HCT116 (cell line): ENCODE results near the gene AOC1. TPM values are rescaled to one million over a fixed set of nuclear protein-coding genes. Genes with fewer than 3 reads are reported as not detected.

Experiments
- ATAC-seq: fragments of 200-7000 bp; cut with Tn5 transposase; 2 replicates; pipeline ENCODE4 v1.9.1; 2020; ENCODE audit warnings: mild to moderate bottlenecking, moderate library complexity
- BruUV-seq: library from RNA; stranded (reverse); fragments of 400-500 nt; replicated peaks from 2 replicates; lab custom pipeline; 2021; lab: Mats Ljungman, UMichigan
- CTCF ChIA-PET: fragments of 300-600 bp; sonication (Branson Sonifier 250); formaldehyde crosslinking; loops from one replicate; lab custom pipeline; 2021; ENCODE audit warnings: antibody characterized with exemption; lab: Charles Lee
- POLR2A ChIA-PET: fragments of 300-600, 350-600 bp; sonication (Branson Sonifier 250); formaldehyde crosslinking; loops from one replicate; lab custom pipeline; 2021; ENCODE audit warnings: antibody characterized with exemption; lab: Charles Lee
- RAD21 ChIA-PET, 2 experiments: fragments of 300-600 bp; sonication (Branson Sonifier 250); formaldehyde crosslinking; loops; one replicate each; lab custom pipeline; 2023; ENCODE audit warnings: low total read pairs in 2 of 2; ENCODE audit not compliant: uncharacterized antibody in 2 of 2, unreplicated experiment in 2 of 2, low non-redundant PET in 1 of 2; lab: Charles Lee
- DNase-seq: peaks from one replicate; pipeline ENCODE4 v3.0.0-alpha.2; 2010; ENCODE audit warnings: low read depth, low spot score
- H2AFZ ChIP-seq: fragments of 200-600 bp; shearing (Covaris generic), sonication (generic); 2 replicates; pipeline ENCODE4 v1.6.1; 2017; ENCODE audit warnings: low read depth, mixed run types, mixed read lengths, antibody characterized with exemption, low read length; ENCODE audit not compliant: poor library complexity, severe bottlenecking
- H3K27ac ChIP-seq: 2 replicates; pipeline ENCODE4 v1.5.1; 2012; ENCODE audit warnings: low read depth, low read length
- H3K27me3 ChIP-seq: fragments of 200-600 bp; sonication (generic); 2 replicates; pipeline ENCODE4 v1.6.1; 2016; ENCODE audit warnings: mixed run types, low read length, mixed read lengths; ENCODE audit not compliant: insufficient read depth
- H3K36me3 ChIP-seq, 2 experiments: fragments of 200-500 bp in 1 of 2; fragments of 200-600 bp in 1 of 2; sonication (Bioruptor generic) in 1 of 2; sonication (generic) in 1 of 2; 2 replicates each; pipeline versions ENCODE4 v1.5.1 to v1.6.1; 2014 to 2016; ENCODE audit warnings: low read length in 2 of 2, inconsistent platforms in 1 of 2, mixed read lengths in 1 of 2, mixed run types in 1 of 2; ENCODE audit not compliant: insufficient read depth in 2 of 2, control insufficient read depth in 1 of 2
- H3K4me1 ChIP-seq, 2 experiments: fragments of 200-600 bp in 1 of 2; sonication (generic) in 1 of 2; 2 replicates each; pipeline versions ENCODE4 v1.5.1 to v1.6.1; 2012 to 2017; ENCODE audit warnings: low read length in 2 of 2, inconsistent platforms in 1 of 2, mild to moderate bottlenecking in 1 of 2, mixed read lengths in 1 of 2, mixed run types in 1 of 2, moderate library complexity in 1 of 2; ENCODE audit not compliant: insufficient read depth in 2 of 2, control insufficient read depth in 1 of 2
- H3K4me2 ChIP-seq: fragments of 200-600 bp; sonication (generic); 2 replicates; pipeline ENCODE4 v1.6.1; 2017; ENCODE audit warnings: mixed run types, low read length, mixed read lengths
- H3K4me3 ChIP-seq, 2 experiments: fragments of 200-600 bp in 1 of 2; sonication (generic) in 1 of 2; replicated peaks in 1 of 2; 2 replicates each; pipeline ENCODE4 v1.5.1; 2011 to 2016; ENCODE audit warnings: low read length in 2 of 2, control low read depth in 1 of 2, low read depth in 1 of 2, mild to moderate bottlenecking in 1 of 2, mixed read lengths in 1 of 2, mixed run types in 1 of 2
- H3K79me2 ChIP-seq: fragments of 200-600 bp; sonication (generic); 2 replicates; pipeline ENCODE4 v1.6.1; 2017; ENCODE audit warnings: mild to moderate bottlenecking, mixed run types, low read length, moderate library complexity, mixed read lengths; ENCODE audit not compliant: insufficient read depth
- H3K9ac ChIP-seq: fragments of 200-600 bp; sonication (generic); 2 replicates; pipeline ENCODE4 v1.6.1; 2016; ENCODE audit warnings: low read length, mixed read lengths
- H3K9me2 ChIP-seq: fragments of 200-600 bp; sonication (generic), shearing (Covaris generic); 2 replicates; pipeline ENCODE4 v1.6.1; 2017; ENCODE audit warnings: mixed run types, mild to moderate bottlenecking, moderate library complexity; ENCODE audit not compliant: insufficient read depth
- H3K9me3 ChIP-seq, 2 experiments: fragments of 200-500 bp in 1 of 2; fragments of 200-600 bp in 1 of 2; sonication (Bioruptor generic) in 1 of 2; sonication (generic) in 1 of 2; 2 replicates each; pipeline ENCODE4 v1.6.1; 2014 to 2017; ENCODE audit warnings: low read length in 2 of 2, mixed read lengths in 2 of 2, inconsistent platforms in 1 of 2, low read depth in 1 of 2, mild to moderate bottlenecking in 1 of 2, mixed run types in 1 of 2, moderate library complexity in 1 of 2; ENCODE audit not compliant: control insufficient read depth in 1 of 2, insufficient read depth in 1 of 2
- H4K20me1 ChIP-seq: fragments of 200-600 bp; sonication (generic), shearing (Covaris generic); 2 replicates; pipeline ENCODE4 v1.6.1; 2017; ENCODE audit warnings: mixed run types, mild to moderate bottlenecking, moderate library complexity; ENCODE audit not compliant: insufficient read depth
- ATF3 ChIP-seq: IDR thresholded peaks from 2 replicates; pipeline ENCODE4 v1.6.1; 2012
- CBX3 ChIP-seq: IDR thresholded peaks from 2 replicates; pipeline ENCODE4 v1.6.1; 2012; ENCODE audit warnings: low read depth
- EGR1 ChIP-seq: IDR thresholded peaks from 2 replicates; pipeline ENCODE4 v1.6.1; 2012; ENCODE audit warnings: low read depth
- ELF1 ChIP-seq: IDR thresholded peaks from 2 replicates; pipeline ENCODE4 v1.6.1; 2012; ENCODE audit warnings: low read depth, borderline replicate concordance
- EZH2 ChIP-seq: fragments of 200-600 bp; sonication (generic); IDR thresholded peaks from 2 replicates; pipeline ENCODE4 v1.6.1; 2017; ENCODE audit warnings: antibody characterized with exemption, mixed run types
- EZH2phosphoT487 ChIP-seq: fragments of 200-600 bp; IDR thresholded peaks from 2 replicates; pipeline ENCODE4 v1.6.1; 2018; ENCODE audit warnings: antibody characterized with exemption, borderline replicate concordance
- FOSL1 ChIP-seq: IDR thresholded peaks from 2 replicates; pipeline ENCODE4 v1.6.1; 2012; ENCODE audit warnings: low read depth
- JUND ChIP-seq: IDR thresholded peaks from 2 replicates; pipeline ENCODE4 v1.6.1; 2012
- POLR2A ChIP-seq: IDR thresholded peaks from 2 replicates; pipeline ENCODE4 v1.7.0; 2011; ENCODE audit warnings: borderline replicate concordance; ENCODE audit not compliant: insufficient read depth, insufficient read length; ENCODE audit errors: extremely low read depth
- POLR2AphosphoS5 ChIP-seq: IDR thresholded peaks from 2 replicates; pipeline ENCODE4 v1.6.1; 2011; ENCODE audit warnings: mild to moderate bottlenecking, low read depth, low read length, moderate library complexity
- RAD21 ChIP-seq: IDR thresholded peaks from 2 replicates; pipeline ENCODE4 v1.6.1; 2012; ENCODE audit warnings: low read depth, mild to moderate bottlenecking
- SIN3A ChIP-seq: IDR thresholded peaks from 2 replicates; pipeline ENCODE4 v1.6.1; 2012; ENCODE audit warnings: low read depth
- SP1 ChIP-seq: IDR thresholded peaks from 2 replicates; pipeline ENCODE4 v1.6.1; 2012; ENCODE audit warnings: low read depth
- SRF ChIP-seq: IDR thresholded peaks from 2 replicates; pipeline ENCODE4 v1.6.1; 2012; ENCODE audit warnings: low read depth
- YY1 ChIP-seq: IDR thresholded peaks from 2 replicates; pipeline ENCODE4 v1.6.1; 2011; ENCODE audit warnings: low read length, low read depth, moderate library complexity, mild to moderate bottlenecking; ENCODE audit not compliant: insufficient replicate concordance; ENCODE audit errors: extremely low read depth
- ZNF274 ChIP-seq: fragments of 200-500 bp; sonication (Bioruptor generic); IDR thresholded peaks from 2 replicates; pipeline ENCODE4 v1.6.1; 2014; ENCODE audit warnings: mild to moderate bottlenecking, low read depth, low read length, inconsistent platforms
- intact Hi-C: fragments of 100-400 bp; cut with micrococcal nuclease; formaldehyde crosslinking; loops from 2 replicates; pipeline ENCODE4 v1.10.0; 2022
- total RNA-seq: library from RNA; stranded (reverse); gene quantifications from one replicate; pipeline ENCODE4 v1.2.1, GENCODE V29; 2021; ENCODE audit not compliant: unreplicated experiment
- TF ChIP-seq, protein P1 (sequence below): IDR thresholded peaks from 2 replicates; pipeline ENCODE4 v1.6.1; 2011; ENCODE audit warnings: mild to moderate bottlenecking, low read length, moderate library complexity; ENCODE audit not compliant: insufficient replicate concordance; ENCODE audit errors: extremely low read depth
- TF ChIP-seq, protein P2 (sequence below): IDR thresholded peaks from 2 replicates; pipeline ENCODE4 v1.6.1; 2012; ENCODE audit warnings: low read depth
- TF ChIP-seq, protein P3 (sequence below): IDR thresholded peaks from 2 replicates; pipeline ENCODE4 v1.6.1; 2012

AOC1 gene
- total RNA-seq, 1 experiment from 2014 or later = 0.37 TPM

GRCh38 chr7:150900675-150901074, 48.4 kb downstream of the AOC1 start:
- no peak overlapping the region for H3K4me3 ChIP-seq
- DNase-seq (no peak), ATAC-seq (no peak)
- BruUV-seq = no TSS peak
- ChIA-PET POLR2A (no interaction called here), RAD21 (no interaction called here), CTCF (no interaction called here)
- H3K4me1 ChIP-seq = peaks cover 0 to 12% of the 10 kb centered on the region in 2 experiments; a peak in 2 of 4 replicates
- H2AFZ ChIP-seq = no peak overlapping the region
- no peaks in the 10 kb centered on the region for H3K27me3 ChIP-seq
- intact Hi-C loops = no loop called here
- no peak overlapping the region for H3K4me2 ChIP-seq
- TF ChIP-seq EGR1 (no peak), CBX3 (no peak), SP1 (no peak), SIN3A (no peak), FOSL1 (no peak), EZH2phosphoT487 (no peak), RAD21 (no peak), JUND (no peak), ELF1 (no peak), POLR2A (no peak), EZH2 (no peak), POLR2AphosphoS5 (no peak), YY1 (no peak), ZNF274 (no peak), ATF3 (no peak), SRF (no peak)
- TF ChIP-seq, protein P1, sequence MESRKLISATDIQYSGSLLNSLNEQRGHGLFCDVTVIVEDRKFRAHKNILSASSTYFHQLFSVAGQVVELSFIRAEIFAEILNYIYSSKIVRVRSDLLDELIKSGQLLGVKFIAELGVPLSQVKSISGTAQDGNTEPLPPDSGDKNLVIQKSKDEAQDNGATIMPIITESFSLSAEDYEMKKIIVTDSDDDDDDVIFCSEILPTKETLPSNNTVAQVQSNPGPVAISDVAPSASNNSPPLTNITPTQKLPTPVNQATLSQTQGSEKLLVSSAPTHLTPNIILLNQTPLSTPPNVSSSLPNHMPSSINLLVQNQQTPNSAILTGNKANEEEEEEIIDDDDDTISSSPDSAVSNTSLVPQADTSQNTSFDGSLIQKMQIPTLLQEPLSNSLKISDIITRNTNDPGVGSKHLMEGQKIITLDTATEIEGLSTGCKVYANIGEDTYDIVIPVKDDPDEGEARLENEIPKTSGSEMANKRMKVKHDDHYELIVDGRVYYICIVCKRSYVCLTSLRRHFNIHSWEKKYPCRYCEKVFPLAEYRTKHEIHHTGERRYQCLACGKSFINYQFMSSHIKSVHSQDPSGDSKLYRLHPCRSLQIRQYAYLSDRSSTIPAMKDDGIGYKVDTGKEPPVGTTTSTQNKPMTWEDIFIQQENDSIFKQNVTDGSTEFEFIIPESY = no peak
- TF ChIP-seq, protein P2, sequence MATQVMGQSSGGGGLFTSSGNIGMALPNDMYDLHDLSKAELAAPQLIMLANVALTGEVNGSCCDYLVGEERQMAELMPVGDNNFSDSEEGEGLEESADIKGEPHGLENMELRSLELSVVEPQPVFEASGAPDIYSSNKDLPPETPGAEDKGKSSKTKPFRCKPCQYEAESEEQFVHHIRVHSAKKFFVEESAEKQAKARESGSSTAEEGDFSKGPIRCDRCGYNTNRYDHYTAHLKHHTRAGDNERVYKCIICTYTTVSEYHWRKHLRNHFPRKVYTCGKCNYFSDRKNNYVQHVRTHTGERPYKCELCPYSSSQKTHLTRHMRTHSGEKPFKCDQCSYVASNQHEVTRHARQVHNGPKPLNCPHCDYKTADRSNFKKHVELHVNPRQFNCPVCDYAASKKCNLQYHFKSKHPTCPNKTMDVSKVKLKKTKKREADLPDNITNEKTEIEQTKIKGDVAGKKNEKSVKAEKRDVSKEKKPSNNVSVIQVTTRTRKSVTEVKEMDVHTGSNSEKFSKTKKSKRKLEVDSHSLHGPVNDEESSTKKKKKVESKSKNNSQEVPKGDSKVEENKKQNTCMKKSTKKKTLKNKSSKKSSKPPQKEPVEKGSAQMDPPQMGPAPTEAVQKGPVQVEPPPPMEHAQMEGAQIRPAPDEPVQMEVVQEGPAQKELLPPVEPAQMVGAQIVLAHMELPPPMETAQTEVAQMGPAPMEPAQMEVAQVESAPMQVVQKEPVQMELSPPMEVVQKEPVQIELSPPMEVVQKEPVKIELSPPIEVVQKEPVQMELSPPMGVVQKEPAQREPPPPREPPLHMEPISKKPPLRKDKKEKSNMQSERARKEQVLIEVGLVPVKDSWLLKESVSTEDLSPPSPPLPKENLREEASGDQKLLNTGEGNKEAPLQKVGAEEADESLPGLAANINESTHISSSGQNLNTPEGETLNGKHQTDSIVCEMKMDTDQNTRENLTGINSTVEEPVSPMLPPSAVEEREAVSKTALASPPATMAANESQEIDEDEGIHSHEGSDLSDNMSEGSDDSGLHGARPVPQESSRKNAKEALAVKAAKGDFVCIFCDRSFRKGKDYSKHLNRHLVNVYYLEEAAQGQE = no peak
- TF ChIP-seq, protein P3, sequence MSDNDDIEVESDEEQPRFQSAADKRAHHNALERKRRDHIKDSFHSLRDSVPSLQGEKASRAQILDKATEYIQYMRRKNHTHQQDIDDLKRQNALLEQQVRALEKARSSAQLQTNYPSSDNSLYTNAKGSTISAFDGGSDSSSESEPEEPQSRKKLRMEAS = no peak
- H3K36me3 ChIP-seq = no peaks in the 10 kb centered on the region
- H4K20me1 ChIP-seq = no peaks in the 10 kb centered on the region
- no peaks in the 10 kb centered on the region for H3K9me3 ChIP-seq
- H3K9ac ChIP-seq = no peak overlapping the region
- H3K27ac ChIP-seq = no peak overlapping the region
- no peaks in the 10 kb centered on the region for H3K9me2 ChIP-seq
- no peaks in the 10 kb centered on the region for H3K79me2 ChIP-seq
